MCF 10A (cell line): Measurements from ENCODE around the gene SDK1. TPM values are rescaled to one million over a fixed set of nuclear protein-coding genes. Genes with fewer than 3 reads are reported as not detected.

ENCODE experiments used
- BruUV-seq: library from RNA; stranded (reverse); fragments of 400-500 nt; replicated peaks from 2 replicates; lab custom pipeline; 2021; lab: Mats Ljungman, UMichigan
- CTCF ChIA-PET: fragments of 300-600 bp; sonication (Branson Sonifier 250); formaldehyde crosslinking; extraction: SDS; loops from one replicate; lab custom pipeline; 2021; ENCODE audit warnings: antibody characterized with exemption, inconsistent platforms; lab: Yijun Ruan, JAX
- POLR2A ChIA-PET: fragments of 300-600, 350-650 bp; sonication (Branson Sonifier 250); formaldehyde crosslinking; extraction: SDS; loops from one replicate; lab custom pipeline; 2020; ENCODE audit warnings: antibody characterized with exemption, inconsistent platforms; lab: Yijun Ruan, JAX
- DNase-seq: peaks from one replicate; pipeline ENCODE4 v3.0.0-alpha.2; 2018; ENCODE audit not compliant: unreplicated experiment
- H3K27ac Mint-ChIP-seq: one replicate; pipeline ENCODE4 v1.8.0; 2022; ENCODE audit warnings: mild to moderate bottlenecking, low read depth, mixed read lengths; ENCODE audit not compliant: unreplicated experiment
- H3K27me3 Mint-ChIP-seq: one replicate; pipeline ENCODE4 v1.8.0; 2022; ENCODE audit warnings: mixed read lengths; ENCODE audit not compliant: insufficient read depth, unreplicated experiment
- H3K36me3 Mint-ChIP-seq: one replicate; pipeline ENCODE4 v1.8.0; 2022; ENCODE audit warnings: mild to moderate bottlenecking, moderate library complexity, mixed read lengths; ENCODE audit not compliant: insufficient read depth, unreplicated experiment
- H3K4me1 Mint-ChIP-seq: one replicate; pipeline ENCODE4 v1.8.0; 2022; ENCODE audit warnings: mixed read lengths; ENCODE audit not compliant: insufficient read depth, unreplicated experiment
- H3K4me3 Mint-ChIP-seq: one replicate; pipeline ENCODE4 v1.8.0; 2022; ENCODE audit warnings: mild to moderate bottlenecking, moderate library complexity, mixed read lengths; ENCODE audit not compliant: unreplicated experiment
- H3K9me3 Mint-ChIP-seq: one replicate; pipeline ENCODE4 v1.8.0; 2022; ENCODE audit warnings: mixed read lengths; ENCODE audit not compliant: unreplicated experiment
- CTCF ChIP-seq: fragments of 200-600 bp; IDR thresholded peaks from one replicate; pipeline ENCODE4 v1.8.0; 2022; ENCODE audit warnings: antibody characterized with exemption, mild to moderate bottlenecking; ENCODE audit not compliant: unreplicated experiment
- intact Hi-C: fragments of 100-400 bp; cut with micrococcal nuclease; formaldehyde crosslinking; loops from 2 replicates; pipeline ENCODE4 v1.14.1; 2022
- total RNA-seq: library from RNA; stranded (reverse); gene quantifications from 2 replicates; pipeline ENCODE4 v1.2.3, GENCODE V29; 2022

SDK1 gene
- total RNA-seq, 1 experiment from 2014 or later: 3.3 TPM

- no peaks in the 10 kb centered on the region for H3K36me3 Mint-ChIP-seq
- H3K4me1 Mint-ChIP-seq: peaks cover 48% of the 10 kb centered on the region
- H3K27ac Mint-ChIP-seq: peak overlapping the region; percentile 74
- TF ChIP-seq CTCF: no peak
- H3K4me3 Mint-ChIP-seq: no peak overlapping the region
- intact Hi-C loops: loop anchor here (10.0 kb wide), 1 partner anchor 123 kb away; no protein-coding TSS in a partner anchor
- POLR2A ChIA-PET: interaction anchor here (0.6 kb wide), 1 partner anchor 199 kb away, joined by 3 read pairs; no protein-coding TSS in a partner anchor
- no TSS peak for BruUV-seq
- H3K27me3 Mint-ChIP-seq: no peaks in the 10 kb centered on the region
- no peak for DNase-seq
- H3K9me3 Mint-ChIP-seq: no peaks in the 10 kb centered on the region
- CTCF ChIA-PET: no interaction called here
Observed at GRCh38 chr7:3437467-3437866, 136.4 kb downstream of the SDK1 start.

- intact Hi-C loops: loop anchor here (10.0 kb wide), 1 partner anchor 124 kb away; no protein-coding TSS in a partner anchor
- CTCF ChIA-PET: no interaction called here
- H3K27ac Mint-ChIP-seq: peak overlapping the region; percentile 70
- POLR2A ChIA-PET: no interaction called here
- H3K36me3 Mint-ChIP-seq: no peaks in the 10 kb centered on the region
- no peaks in the 10 kb centered on the region for H3K27me3 Mint-ChIP-seq
- no peak for DNase-seq
- BruUV-seq: no TSS peak
- no peaks in the 10 kb centered on the region for H3K9me3 Mint-ChIP-seq
- H3K4me3 Mint-ChIP-seq: peak overlapping the region; percentile 48
- peaks cover 48% of the 10 kb centered on the region for H3K4me1 Mint-ChIP-seq
- no peak for TF ChIP-seq CTCF
Observed at GRCh38 chr7:3438352-3438751, 137.3 kb downstream of the SDK1 start.

GRCh38 chr7:3439333-3440030, 138.4 kb downstream of the SDK1 start:
- intact Hi-C loops: loop anchor here (10.0 kb wide), 1 partner anchor 125 kb away; no protein-coding TSS in a partner anchor
- Mint-ChIP-seq H3K27ac (peak overlapping the region; percentile 70), H3K27me3 (no peaks in the 10 kb centered on the region), H3K4me3 (peak overlapping the region; percentile 48), H3K4me1 (peaks cover 48% of the 10 kb centered on the region), H3K36me3 (no peaks in the 10 kb centered on the region), H3K9me3 (no peaks in the 10 kb centered on the region)
- ChIA-PET CTCF (interaction anchor here (0.7 to 1.5 kb wide), 3 partner anchors 10 to 473 kb away, joined by 3 to 8 read pairs (median 3); no protein-coding TSS in a partner anchor), POLR2A (interaction anchor here (0.6 to 1.8 kb wide), 7 partner anchors 10 to 483 kb away, joined by 3 to 10 read pairs (median 3); no protein-coding TSS in a partner anchor)
- BruUV-seq: no TSS peak
- no peak for TF ChIP-seq CTCF
- peak; percentile 95 for DNase-seq

- Mint-ChIP-seq H3K4me3 (no peak overlapping the region), H3K36me3 (no peaks in the 10 kb centered on the region), H3K4me1 (peaks cover 46% of the 10 kb centered on the region), H3K27ac (no peak overlapping the region), H3K9me3 (peaks cover 2% of the 10 kb centered on the region), H3K27me3 (no peaks in the 10 kb centered on the region)
- no peak for TF ChIP-seq CTCF
- ChIA-PET POLR2A (interaction anchor here (1.6 to 1.8 kb wide), 2 partner anchors 9 to 36 kb away, joined by 9 to 10 read pairs; no protein-coding TSS in a partner anchor), CTCF (interaction anchor here (1.5 kb wide), 1 partner anchor 9 kb away, joined by 8 read pairs; no protein-coding TSS in a partner anchor)
- no peak for DNase-seq
- no TSS peak for BruUV-seq
- intact Hi-C loops: no loop called here
Observed at GRCh38 chr7:3440509-3440908, 139.5 kb downstream of the SDK1 start.
